GM13976 (cell line): ENCODE results near the gene IYD.

ENCODE experiments used
- DNase-seq: peaks from one replicate; pipeline ENCODE4 v3.0.0; 2012; ENCODE audit warnings: low spot score
- CTCF ChIP-seq: IDR thresholded peaks from 2 replicates; pipeline ENCODE4 v1.5.1; 2012; ENCODE audit warnings: borderline replicate concordance, mild to moderate bottlenecking; ENCODE audit not compliant: insufficient read depth; ENCODE audit errors: extremely low read depth, missing control alignments, control extremely low read depth
- in situ Hi-C: fragments of 300-500 bp; cut with MboI; formaldehyde crosslinking; loops from one replicate; pipeline ENCODE4 v1.12.0; 2022; ENCODE audit warnings: low sequenced_read_pairs, mixed read lengths, inconsistent platforms; ENCODE audit not compliant: unreplicated experiment

The IYD gene

GRCh38 chr6:150346346-150346745 lies 22.5 kb upstream of the IYD start:
- in situ Hi-C loops, result no loop called here
- TF ChIP-seq CTCF, result no peak
- no peak for DNase-seq

GRCh38 chr6:150347845-150348244 lies 21.0 kb upstream of the IYD start:
- in situ Hi-C loops, result no loop called here
- no peak for TF ChIP-seq CTCF

GRCh38 chr6:150349546-150349945 lies 19.3 kb upstream of the IYD start:
- no peak for TF ChIP-seq CTCF
- in situ Hi-C loops, result no loop called here

More at GRCh38 chr6:150347845-150348244, 21.0 kb upstream of the IYD start:
- no peak for DNase-seq

GRCh38 chr6:150352321-150353296 lies 16.2 kb upstream of the IYD start:
- TF ChIP-seq CTCF, result no peak
- in situ Hi-C loops, result no loop called here
- no peak for DNase-seq

More at GRCh38 chr6:150349546-150349945, 19.3 kb upstream of the IYD start:
- DNase-seq, result no peak

GRCh38 chr6:150353445-150353844 lies 15.4 kb upstream of the IYD start:
- TF ChIP-seq CTCF, result no peak
- in situ Hi-C loops, result no loop called here
- no peak for DNase-seq

- DNase-seq, result no peak
- no peak for TF ChIP-seq CTCF
- in situ Hi-C loops, result no loop called here
These were observed 13.8 kb upstream of the IYD start for GRCh38 chr6:150354754-150355571.
